Measurements from ENCODE around the gene OR6C2. TPM values are rescaled to one million over a fixed set of nuclear protein-coding genes. Genes with fewer than 3 reads are reported as not detected.

Gene OR6C2
- total and polyA plus RNA-seq, 9 of the 15 experiments (the other 6 are each of a cell fraction or from before 2014, with no cell fraction given), result not detected

DNA sequence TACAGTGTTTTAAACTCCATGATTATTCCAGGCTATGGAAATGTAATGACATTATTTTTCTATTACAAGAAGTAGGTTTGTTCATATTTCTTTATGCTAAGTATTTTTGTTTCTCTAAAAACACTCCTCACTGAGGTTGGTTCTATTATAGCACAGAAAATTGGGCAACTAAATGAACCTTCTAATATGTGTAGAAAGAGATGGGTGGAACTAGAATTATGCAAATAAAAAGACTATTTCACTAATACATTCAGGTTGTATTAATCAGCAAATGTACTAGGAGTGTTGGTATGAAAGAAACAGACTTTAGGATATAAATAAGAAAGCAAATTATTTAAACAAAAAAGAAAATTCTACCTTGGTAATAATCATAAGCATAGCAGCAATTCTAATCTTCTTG, 4.9 kb downstream of the OR6C2 start:
- ATAC-seq (no peak), DNase-seq (ENCODE audit: extremely low read depth in 1 of 4, low spot score in 3 of 4) (no peak), FAIRE-seq (no peak)
- no peak overlapping the region for H3K9ac ChIP-seq (ENCODE audit: insufficient read depth in 1 of 2, low read depth in 2 of 2, low read length in 2 of 2)
- in situ Hi-C loops (cut with MboI), result no loop called here
- POLR2A ChIA-PET, result interaction anchor here (0.6 kb wide), 1 partner anchor 43 kb away, joined by 3 read pairs; no protein-coding TSS in a partner anchor
- no peaks in the 10 kb centered on the region for H3K9me3 ChIP-seq (replicated peaks; ENCODE audit: control insufficient read depth, insufficient read depth, low read depth, low read length)
- H4K20me1 ChIP-seq (replicated peaks; ENCODE audit: control insufficient read depth, insufficient read depth, low read length), result no peaks in the 10 kb centered on the region
- H3K4me2 ChIP-seq (ENCODE audit: insufficient read depth, low read length), result no peak overlapping the region
- no TSS peak for BruUV-seq (replicated peaks)
- H3K4me3 ChIP-seq, result no peak overlapping the region
- H3K4me1 ChIP-seq (replicated peaks in 1 of 2; ENCODE audit: control insufficient read depth in 2 of 2, insufficient read depth in 2 of 2, low read length in 2 of 2), result no peaks in the 10 kb centered on the region
- H3K9me1 ChIP-seq (ENCODE audit: control insufficient read depth, insufficient read depth, low read length), result no peaks in the 10 kb centered on the region
- H3K27me3 ChIP-seq (ENCODE audit: control insufficient read depth in 2 of 2, insufficient read depth in 2 of 2, low read length in 2 of 2), result no peaks in the 10 kb centered on the region
- H3K36me3 ChIP-seq (ENCODE audit: control insufficient read depth, insufficient read depth, low read length), result no peaks in the 10 kb centered on the region
- CTCF ChIA-PET (ENCODE audit: low intra/inter-chr PET ratio), result no interaction called here
- TF ChIP-seq SRSF3 (IDR thresholded peaks at IDR 0.05; ENCODE audit: insufficient read depth, low read length) (no peak), MED1 (CRISPR knock-in tag; IDR thresholded peaks at IDR 0.05; ENCODE audit: borderline replicate concordance) (no peak), XRCC3 (IDR thresholded peaks at IDR 0.05) (no peak), FOS (IDR thresholded peaks at IDR 0.05; ENCODE audit: extremely low read depth, insufficient read length) (no peak), SRSF1 (IDR thresholded peaks at IDR 0.05; ENCODE audit: low read depth, low read length) (no peak), SMAD2 (IDR thresholded peaks at IDR 0.05; ENCODE audit: low read depth, low read length) (no peak), FUS (optimal IDR thresholded peaks at IDR 0.05; ENCODE audit: low read depth, low read length) (no peak)
- TF ChIP-seq, protein P1, sequence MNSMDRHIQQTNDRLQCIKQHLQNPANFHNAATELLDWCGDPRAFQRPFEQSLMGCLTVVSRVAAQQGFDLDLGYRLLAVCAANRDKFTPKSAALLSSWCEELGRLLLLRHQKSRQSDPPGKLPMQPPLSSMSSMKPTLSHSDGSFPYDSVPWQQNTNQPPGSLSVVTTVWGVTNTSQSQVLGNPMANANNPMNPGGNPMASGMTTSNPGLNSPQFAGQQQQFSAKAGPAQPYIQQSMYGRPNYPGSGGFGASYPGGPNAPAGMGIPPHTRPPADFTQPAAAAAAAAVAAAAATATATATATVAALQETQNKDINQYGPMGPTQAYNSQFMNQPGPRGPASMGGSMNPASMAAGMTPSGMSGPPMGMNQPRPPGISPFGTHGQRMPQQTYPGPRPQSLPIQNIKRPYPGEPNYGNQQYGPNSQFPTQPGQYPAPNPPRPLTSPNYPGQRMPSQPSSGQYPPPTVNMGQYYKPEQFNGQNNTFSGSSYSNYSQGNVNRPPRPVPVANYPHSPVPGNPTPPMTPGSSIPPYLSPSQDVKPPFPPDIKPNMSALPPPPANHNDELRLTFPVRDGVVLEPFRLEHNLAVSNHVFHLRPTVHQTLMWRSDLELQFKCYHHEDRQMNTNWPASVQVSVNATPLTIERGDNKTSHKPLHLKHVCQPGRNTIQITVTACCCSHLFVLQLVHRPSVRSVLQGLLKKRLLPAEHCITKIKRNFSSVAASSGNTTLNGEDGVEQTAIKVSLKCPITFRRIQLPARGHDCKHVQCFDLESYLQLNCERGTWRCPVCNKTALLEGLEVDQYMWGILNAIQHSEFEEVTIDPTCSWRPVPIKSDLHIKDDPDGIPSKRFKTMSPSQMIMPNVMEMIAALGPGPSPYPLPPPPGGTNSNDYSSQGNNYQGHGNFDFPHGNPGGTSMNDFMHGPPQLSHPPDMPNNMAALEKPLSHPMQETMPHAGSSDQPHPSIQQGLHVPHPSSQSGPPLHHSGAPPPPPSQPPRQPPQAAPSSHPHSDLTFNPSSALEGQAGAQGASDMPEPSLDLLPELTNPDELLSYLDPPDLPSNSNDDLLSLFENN (IDR thresholded peaks at IDR 0.05; ENCODE audit: low read depth in 2 of 2, low read length in 2 of 2), result no peak
- TF ChIP-seq, protein P2, sequence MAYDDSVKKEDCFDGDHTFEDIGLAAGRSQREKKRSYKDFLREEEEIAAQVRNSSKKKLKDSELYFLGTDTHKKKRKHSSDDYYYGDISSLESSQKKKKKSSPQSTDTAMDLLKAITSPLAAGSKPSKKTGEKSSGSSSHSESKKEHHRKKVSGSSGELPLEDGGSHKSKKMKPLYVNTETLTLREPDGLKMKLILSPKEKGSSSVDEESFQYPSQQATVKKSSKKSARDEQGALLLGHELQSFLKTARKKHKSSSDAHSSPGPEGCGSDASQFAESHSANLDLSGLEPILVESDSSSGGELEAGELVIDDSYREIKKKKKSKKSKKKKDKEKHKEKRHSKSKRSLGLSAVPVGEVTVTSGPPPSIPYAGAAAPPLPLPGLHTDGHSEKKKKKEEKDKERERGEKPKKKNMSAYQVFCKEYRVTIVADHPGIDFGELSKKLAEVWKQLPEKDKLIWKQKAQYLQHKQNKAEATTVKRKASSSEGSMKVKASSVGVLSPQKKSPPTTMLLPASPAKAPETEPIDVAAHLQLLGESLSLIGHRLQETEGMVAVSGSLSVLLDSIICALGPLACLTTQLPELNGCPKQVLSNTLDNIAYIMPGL (CRISPR knock-in tag; IDR thresholded peaks at IDR 0.05), result no peak
- TF ChIP-seq, protein P3, sequence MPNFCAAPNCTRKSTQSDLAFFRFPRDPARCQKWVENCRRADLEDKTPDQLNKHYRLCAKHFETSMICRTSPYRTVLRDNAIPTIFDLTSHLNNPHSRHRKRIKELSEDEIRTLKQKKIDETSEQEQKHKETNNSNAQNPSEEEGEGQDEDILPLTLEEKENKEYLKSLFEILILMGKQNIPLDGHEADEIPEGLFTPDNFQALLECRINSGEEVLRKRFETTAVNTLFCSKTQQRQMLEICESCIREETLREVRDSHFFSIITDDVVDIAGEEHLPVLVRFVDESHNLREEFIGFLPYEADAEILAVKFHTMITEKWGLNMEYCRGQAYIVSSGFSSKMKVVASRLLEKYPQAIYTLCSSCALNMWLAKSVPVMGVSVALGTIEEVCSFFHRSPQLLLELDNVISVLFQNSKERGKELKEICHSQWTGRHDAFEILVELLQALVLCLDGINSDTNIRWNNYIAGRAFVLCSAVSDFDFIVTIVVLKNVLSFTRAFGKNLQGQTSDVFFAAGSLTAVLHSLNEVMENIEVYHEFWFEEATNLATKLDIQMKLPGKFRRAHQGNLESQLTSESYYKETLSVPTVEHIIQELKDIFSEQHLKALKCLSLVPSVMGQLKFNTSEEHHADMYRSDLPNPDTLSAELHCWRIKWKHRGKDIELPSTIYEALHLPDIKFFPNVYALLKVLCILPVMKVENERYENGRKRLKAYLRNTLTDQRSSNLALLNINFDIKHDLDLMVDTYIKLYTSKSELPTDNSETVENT (CRISPR knock-in tag; IDR thresholded peaks at IDR 0.05), result no peak
- H3K79me2 ChIP-seq (ENCODE audit: control insufficient read depth, insufficient read depth, low read length), result no peaks in the 10 kb centered on the region
- intact Hi-C loops (cut with micrococcal nuclease), result loop anchor here (10.0 kb wide), 1 partner anchor 264 kb away; no protein-coding TSS in a partner anchor
- no peak overlapping the region for H3K27ac ChIP-seq (ENCODE audit: extremely low read depth, low read depth, low read length)
- no peak overlapping the region for H2AFZ ChIP-seq (ENCODE audit: low read depth, low read length)
